Suprapubic skin (tissue), 4 donors: ENCODE results near the gene KLK11.

Source experiments
- EP300 ChIP-seq: sonication (generic); formaldehyde crosslinking; IDR thresholded peaks from one replicate; pipeline ENCODE4 v1.6.1; 2017; ENCODE audit warnings: antibody characterized with exemption
- POLR2A ChIP-seq, 2 donors: fragments of 450-650 bp; IDR thresholded peaks; one replicate each; pipeline ENCODE4 v1.6.1; 2017; ENCODE audit warnings: antibody characterized with exemption in 2 of 2, mild to moderate bottlenecking in 2 of 2, moderate library complexity in 2 of 2
- POLR2AphosphoS5 ChIP-seq, 3 donors: sonication (generic); formaldehyde crosslinking; IDR thresholded peaks; one replicate each; pipeline ENCODE4 v1.6.1; 2017; ENCODE audit warnings: antibody characterized with exemption in 3 of 3
- TF ChIP-seq, protein P1 (sequence below), 2 donors: fragments of 200-600 bp in 1 of 2; fragments of 450-650 bp in 1 of 2; sonication (generic) in 1 of 2; IDR thresholded peaks; one replicate each; pipeline ENCODE4 v1.5.1; 2016 to 2019; ENCODE audit warnings: antibody characterized with exemption in 2 of 2, mild to moderate bottlenecking in 1 of 2, moderate library complexity in 1 of 2

DNA sequence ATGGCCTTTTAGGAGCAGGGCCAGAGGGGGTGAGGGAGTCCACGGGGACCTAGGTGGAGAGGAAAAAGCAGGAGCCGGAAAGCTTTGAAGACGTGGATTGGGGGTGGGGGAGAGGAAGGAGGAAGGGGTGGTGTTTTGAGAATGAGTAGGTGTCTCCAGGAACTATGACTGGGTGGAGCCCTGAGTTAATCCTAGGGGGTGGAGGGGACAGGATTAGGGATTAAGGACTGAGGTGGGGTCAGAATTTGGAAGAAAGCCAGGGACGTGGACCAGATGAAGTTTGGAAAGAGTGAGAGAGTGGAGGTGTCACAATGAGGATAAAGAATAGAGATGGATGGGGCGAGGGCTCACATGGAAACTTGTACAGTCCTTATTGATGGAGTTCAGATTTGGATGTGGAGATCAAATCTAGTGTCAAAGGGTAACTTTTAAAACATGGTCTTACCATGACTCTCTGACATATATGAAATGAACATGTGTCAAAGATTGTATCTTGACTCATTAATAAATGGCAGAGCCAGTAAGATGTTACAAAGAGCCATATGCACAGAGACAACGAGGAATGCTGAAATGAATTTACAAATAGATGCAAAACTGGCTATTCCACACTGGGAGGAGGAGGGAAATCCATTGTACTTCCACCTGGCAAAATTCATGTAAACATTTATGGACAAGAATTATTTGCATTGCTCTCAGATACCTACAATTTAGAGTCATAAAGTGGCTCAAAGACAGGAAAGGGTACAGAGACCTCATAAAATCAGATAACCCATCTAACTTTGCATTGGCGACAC lies 40.2 kb upstream of the KLK11 start:
- TF ChIP-seq POLR2AphosphoS5 (IDR thresholded peaks at IDR 0.05) (no peak), POLR2A (IDR thresholded peaks at IDR 0.05) (no peak), EP300 (no peak)
- TF ChIP-seq, protein P1, sequence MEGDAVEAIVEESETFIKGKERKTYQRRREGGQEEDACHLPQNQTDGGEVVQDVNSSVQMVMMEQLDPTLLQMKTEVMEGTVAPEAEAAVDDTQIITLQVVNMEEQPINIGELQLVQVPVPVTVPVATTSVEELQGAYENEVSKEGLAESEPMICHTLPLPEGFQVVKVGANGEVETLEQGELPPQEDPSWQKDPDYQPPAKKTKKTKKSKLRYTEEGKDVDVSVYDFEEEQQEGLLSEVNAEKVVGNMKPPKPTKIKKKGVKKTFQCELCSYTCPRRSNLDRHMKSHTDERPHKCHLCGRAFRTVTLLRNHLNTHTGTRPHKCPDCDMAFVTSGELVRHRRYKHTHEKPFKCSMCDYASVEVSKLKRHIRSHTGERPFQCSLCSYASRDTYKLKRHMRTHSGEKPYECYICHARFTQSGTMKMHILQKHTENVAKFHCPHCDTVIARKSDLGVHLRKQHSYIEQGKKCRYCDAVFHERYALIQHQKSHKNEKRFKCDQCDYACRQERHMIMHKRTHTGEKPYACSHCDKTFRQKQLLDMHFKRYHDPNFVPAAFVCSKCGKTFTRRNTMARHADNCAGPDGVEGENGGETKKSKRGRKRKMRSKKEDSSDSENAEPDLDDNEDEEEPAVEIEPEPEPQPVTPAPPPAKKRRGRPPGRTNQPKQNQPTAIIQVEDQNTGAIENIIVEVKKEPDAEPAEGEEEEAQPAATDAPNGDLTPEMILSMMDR (IDR thresholded peaks at IDR 0.05): no peak
